HuH-7 (cell line): Measurements from ENCODE around the gene MOCS3.

ENCODE experiments used
- DNase-seq: peaks from one replicate; pipeline ENCODE4 v3.0.0; 2011; ENCODE audit warnings: low spot score

The MOCS3 gene

GRCh38 chr20:50958615-50959542 lies at the start of gene MOCS3:
Gene MOCS3, plus strand, starts transcription at chr20:50958818. Its CDS starts 25 bp downstream, at chr20:50958843.
- DNase-seq, result peak; percentile 79

GRCh38 chr20:50909413-50909812 lies 49.2 kb upstream of the MOCS3 start:
- DNase-seq, result no peak

- no peak for DNase-seq
These were observed 47.6 kb upstream of the MOCS3 start for GRCh38 chr20:50911030-50911429.

- DNase-seq, result no peak
These were observed 46.9 kb upstream of the MOCS3 start for GRCh38 chr20:50911716-50912115.

- no peak for DNase-seq
These were observed 44.8 kb upstream of the MOCS3 start for GRCh38 chr20:50913690-50914375.

GRCh38 chr20:50915424-50915823 lies 43.2 kb upstream of the MOCS3 start:
- DNase-seq, result no peak

GRCh38 chr20:50916257-50916656 lies 42.4 kb upstream of the MOCS3 start:
- DNase-seq, result no peak

GRCh38 chr20:50916934-50917333 lies 41.7 kb upstream of the MOCS3 start:
- no peak for DNase-seq

- no peak for DNase-seq
These were observed 40.2 kb upstream of the MOCS3 start for GRCh38 chr20:50918403-50918802.

- no peak for DNase-seq
These were observed 39.1 kb upstream of the MOCS3 start for GRCh38 chr20:50919567-50919966.

- DNase-seq, result no peak
These were observed 37.6 kb upstream of the MOCS3 start for GRCh38 chr20:50920997-50921396.

GRCh38 chr20:50921803-50922501 lies 36.7 kb upstream of the MOCS3 start:
- DNase-seq, result no peak

GRCh38 chr20:50924261-50924920 lies 34.2 kb upstream of the MOCS3 start:
- DNase-seq, result no peak

GRCh38 chr20:50926530-50926929 lies 32.1 kb upstream of the MOCS3 start:
- no peak for DNase-seq

- DNase-seq, result no peak
These were observed 30.1 kb upstream of the MOCS3 start for GRCh38 chr20:50928469-50928868.

GRCh38 chr20:50929299-50930138 lies 29.1 kb upstream of the MOCS3 start:
- peak; percentile 89 for DNase-seq

- DNase-seq, result no peak
These were observed 28.3 kb upstream of the MOCS3 start for GRCh38 chr20:50930139-50930975.

GRCh38 chr20:50930976-50931305 lies 27.7 kb upstream of the MOCS3 start:
- peak; percentile 45 for DNase-seq

- DNase-seq, result peak; percentile 61
These were observed 27.2 kb upstream of the MOCS3 start, which contains the start of gene ADNP for GRCh38 chr20:50931306-50932015. Gene ADNP, minus strand, starts transcription at chr20:50931437. Its CDS starts 27,441 bp downstream, at chr20:50903996.
